HepG2 (cell line): Measurements from ENCODE around the gene PNPLA3. TPM values are rescaled to one million over a fixed set of nuclear protein-coding genes. Genes with fewer than 3 reads are reported as not detected.

Experiments used
- ATAC-seq: fragments of 200-7000 bp; cut with Tn5 transposase; 3 replicates; pipeline ENCODE4 v1.9.1; 2020; ENCODE audit warnings: mild to moderate bottlenecking, moderate library complexity
- BruUV-seq: library from RNA; stranded (reverse); fragments of 400-500 nt; replicated peaks from 2 replicates; lab custom pipeline; 2021; lab: Mats Ljungman, UMichigan
- CTCF ChIA-PET: fragments of 300-600 bp; formaldehyde crosslinking; extraction: SDS; loops from one replicate; lab custom pipeline; 2021; ENCODE audit warnings: low total read pairs, inconsistent platforms, low intra/inter-chr PET ratio; lab: Yijun Ruan, JAX
- POLR2A ChIA-PET: fragments of 350-600 bp; sonication (Branson Sonifier 250); formaldehyde crosslinking; loops from one replicate; lab custom pipeline; 2020; ENCODE audit warnings: antibody characterized with exemption, inconsistent platforms; lab: Yijun Ruan, JAX
- DNase-seq: peaks from one replicate; pipeline ENCODE4 v3.0.0-alpha.2; 2015; ENCODE audit warnings: low spot score
- FAIRE-seq: peaks from 3 replicates; lab custom pipeline; 2011; peaks lifted over from hg19 to GRCh38; lab: Jason Lieb, UNC
- H2AFZ ChIP-seq: one replicate; pipeline ENCODE4 v1.6.1; 2011; ENCODE audit warnings: low read length, inconsistent platforms
- H3K27ac ChIP-seq: fragments of 300-600 bp; 3 replicates; pipeline ENCODE4 v1.8.0; 2011; ENCODE audit warnings: mixed run types, mild to moderate bottlenecking, mixed read lengths, low read length, inconsistent platforms; ENCODE audit not compliant: insufficient read depth; ENCODE audit errors: extremely low read length
- H3K27me3 ChIP-seq, 2 experiments: fragments of 200-600 bp in 1 of 2; 2 replicates in 1 of 2; 3 replicates in 1 of 2; pipeline versions ENCODE4 v1.6.0 to v1.8.0; 2011; ENCODE audit warnings: low read length in 2 of 2, mild to moderate bottlenecking in 2 of 2, moderate library complexity in 2 of 2, inconsistent platforms in 1 of 2; ENCODE audit not compliant: insufficient read depth in 2 of 2, control insufficient read depth in 1 of 2
- H3K36me3 ChIP-seq, 2 experiments: fragments of 200-600 bp in 1 of 2; replicated peaks in 1 of 2; 2 replicates in 1 of 2; 3 replicates in 1 of 2; pipeline versions ENCODE4 v1.5.1 to v1.8.0; 2011; ENCODE audit warnings: low read length in 2 of 2, inconsistent platforms in 1 of 2; ENCODE audit not compliant: insufficient read depth in 2 of 2, control insufficient read depth in 1 of 2
- H3K4me1 ChIP-seq: 2 replicates; pipeline ENCODE4 v1.5.1; 2012; ENCODE audit warnings: low read length, inconsistent platforms; ENCODE audit not compliant: insufficient read depth
- H3K4me2 ChIP-seq: 2 replicates; pipeline ENCODE4 v1.6.0; 2011; ENCODE audit warnings: low read depth, low read length, inconsistent platforms
- H3K4me3 ChIP-seq, 3 experiments: fragments of 200-600 bp in 1 of 3; sonication (generic), shearing (Covaris generic) in 1 of 3; replicated peaks in 1 of 3; 2 replicates each; pipeline ENCODE4 v1.5.1; 2011 to 2016; ENCODE audit warnings: low read length in 3 of 3, inconsistent platforms in 2 of 3, low read depth in 2 of 3, mild to moderate bottlenecking in 2 of 3, control low read depth in 1 of 3, mixed read lengths in 1 of 3; ENCODE audit not compliant: insufficient read depth in 1 of 3
- H3K79me2 ChIP-seq: one replicate; pipeline ENCODE4 v1.6.1; 2011; ENCODE audit warnings: low read length, inconsistent platforms; ENCODE audit not compliant: insufficient read depth
- H3K9ac ChIP-seq: 2 replicates; pipeline ENCODE4 v1.6.0; 2011; ENCODE audit warnings: mild to moderate bottlenecking, low read depth, low read length, inconsistent platforms; ENCODE audit not compliant: insufficient read depth
- H3K9me3 ChIP-seq: 2 replicates; pipeline ENCODE4 v1.5.1; 2012; ENCODE audit warnings: mild to moderate bottlenecking, low read length
- H4K20me1 ChIP-seq: 2 replicates; pipeline ENCODE4 v1.6.0; 2011; ENCODE audit warnings: inconsistent platforms, mild to moderate bottlenecking, low read length, moderate library complexity; ENCODE audit not compliant: insufficient read depth
- ARNT ChIP-seq: fragments of 450-650 bp; IDR thresholded peaks from 2 replicates; pipeline ENCODE4 v1.6.1; 2017
- DRAP1 ChIP-seq: IDR thresholded peaks from 2 replicates; pipeline ENCODE4 v1.6.1; 2016; ENCODE audit warnings: missing genetic modification reagents, missing compliant biosample characterization
- GABPA ChIP-seq, 2 experiments: IDR thresholded peaks; 2 replicates each; pipeline ENCODE4 v1.6.1; 2011 to 2016; ENCODE audit warnings: low read depth in 2 of 2, low read length in 1 of 2, missing biosample characterization in 1 of 2, missing genetic modification characterization in 1 of 2
- GTF3A ChIP-seq: sonication (generic); formaldehyde crosslinking; conservative IDR thresholded peaks from 2 replicates; pipeline ENCODE4 v1.4.0; 2020; ENCODE audit warnings: mild to moderate bottlenecking, missing genetic modification reagents
- HDAC2 ChIP-seq: sonication (generic); formaldehyde crosslinking; IDR thresholded peaks from 2 replicates; pipeline ENCODE4 v1.4.0; 2020; ENCODE audit warnings: missing genetic modification reagents
- MAF1 ChIP-seq: sonication (generic); formaldehyde crosslinking; IDR thresholded peaks from 2 replicates; pipeline ENCODE4 v1.5.0; 2020; ENCODE audit warnings: missing genetic modification reagents, borderline replicate concordance
- NFRKB ChIP-seq: fragments of 450-650 bp; IDR thresholded peaks from 2 replicates; pipeline ENCODE4 v1.6.1; 2017
- RBFOX2 ChIP-seq: fragments of 200-400 bp; formaldehyde crosslinking; IDR thresholded peaks from 2 replicates; pipeline ENCODE4 v1.6.1; 2017; ENCODE audit warnings: low read depth, mild to moderate bottlenecking, low read length
- SALL2 ChIP-seq: sonication (generic); formaldehyde crosslinking; IDR thresholded peaks from 2 replicates; pipeline ENCODE4 v1.8.1; 2023; ENCODE audit warnings: mild to moderate bottlenecking, missing genetic modification reagents, inconsistent platforms
- SMYD3 ChIP-seq: sonication (generic); formaldehyde crosslinking; IDR thresholded peaks from 2 replicates; pipeline ENCODE4 v1.8.1; 2023; ENCODE audit warnings: mild to moderate bottlenecking, missing genetic modification reagents
- ZBTB33 ChIP-seq: sonication (generic); formaldehyde crosslinking; IDR thresholded peaks from 2 replicates; pipeline ENCODE4 v1.4.0; 2020; ENCODE audit warnings: missing genetic modification reagents
- ZBTB39 ChIP-seq: sonication (generic); formaldehyde crosslinking; IDR thresholded peaks from 2 replicates; pipeline ENCODE4 v1.5.0; 2020; ENCODE audit warnings: missing genetic modification reagents
- ZNF30 ChIP-seq: sonication (generic); formaldehyde crosslinking; IDR thresholded peaks from 2 replicates; pipeline ENCODE4 v1.5.0; 2020; ENCODE audit warnings: mild to moderate bottlenecking, missing genetic modification reagents
- ZNF607 ChIP-seq: sonication (generic); formaldehyde crosslinking; IDR thresholded peaks from 2 replicates; pipeline ENCODE4 v1.5.1; 2020; ENCODE audit warnings: missing genetic modification reagents, mild to moderate bottlenecking, borderline replicate concordance
- ZNF816 ChIP-seq: sonication (generic); formaldehyde crosslinking; IDR thresholded peaks from 2 replicates; pipeline ENCODE4 v1.8.0; 2022; ENCODE audit warnings: missing genetic modification reagents, mild to moderate bottlenecking, borderline replicate concordance
- WGBS: methylation state at CpG from one replicate; pipeline ENCODE4 v1.1.6; 2017; ENCODE audit warnings: low lambda C conversion rate; 5-methylcytosine and 5-hydroxymethylcytosine counted together
- in situ Hi-C: cut with HindIII; loops from 2 replicates; pipeline ENCODE4 v1.10.0; 2017; ENCODE audit warnings: low pct_unique_long_range_greater_than_20kb; ENCODE audit not compliant: extremely low pct_ligation_motif_present
- intact Hi-C: fragments of 100-400 bp; cut with micrococcal nuclease; formaldehyde crosslinking; loops from one replicate; pipeline ENCODE4 v1.10.0; 2022; ENCODE audit not compliant: unreplicated experiment
- polyA plus RNA-seq, 8 experiments: library from polyadenylated mRNA; depleted of rRNA in 3 of 8; stranded (reverse) in 7 of 8; unstranded in 1 of 8; fragments of >200 nt; fragmentation: Illumina TruSeq in 4 of 8; extraction: Trizol in 4 of 8; gene quantifications; 2 replicates each; pipeline versions ENCODE4 v1.2.1 to v1.2.3, GENCODE V29; 2011 to 2016; ENCODE audit warnings: low read depth in 4 of 8, missing spikeins in 1 of 8, mixed read lengths in 1 of 8; ENCODE audit not compliant: insufficient read depth in 1 of 8
- total RNA-seq, 5 experiments: library from RNA; depleted of rRNA; stranded (reverse); fragments of >200 nt; fragmentation: Illumina TruSeq; extraction: Trizol; gene quantifications; 2 replicates each; pipeline ENCODE4 v1.2.3, GENCODE V29; 2016; ENCODE audit warnings: low read depth in 1 of 5

PNPLA3 gene
- total and polyA plus RNA-seq, 2 of the 13 experiments (the other 11 are each of a cell fraction or from before 2014, with no cell fraction given): 16.9 to 19.8 TPM

GRCh38 chr22:43994006-43994405, 70.4 kb downstream of the PNPLA3 start:
- no peak overlapping the region for H3K4me3 ChIP-seq
- in situ Hi-C loops (loop anchor here (5.0 kb wide), 1 partner anchor 633 kb away; no protein-coding TSS in a partner anchor), intact Hi-C loops (no loop called here)
- H3K79me2 ChIP-seq: no peaks in the 10 kb centered on the region
- 89% methylated on average over 3 of the region's 11 CpGs for WGBS
- no peak for DNase-seq
- POLR2A ChIA-PET: no interaction called here
- peaks cover 33 to 86% of the 10 kb centered on the region in 2 experiments for H3K36me3 ChIP-seq
- H2AFZ ChIP-seq: no peak overlapping the region
- H3K27ac ChIP-seq: no peak overlapping the region
- H3K9ac ChIP-seq: no peak overlapping the region
- no peak overlapping the region for H3K4me2 ChIP-seq
- peaks cover 7% of the 10 kb centered on the region for H3K4me1 ChIP-seq
- H3K9me3 ChIP-seq: no peaks in the 10 kb centered on the region
- ATAC-seq: no peak
- CTCF ChIA-PET: interaction anchor here (1.7 to 2.2 kb wide), 3 partner anchors 87 to 632 kb away, joined by 8 to 27 read pairs (median 17); no protein-coding TSS in a partner anchor
- no TSS peak for BruUV-seq
- H4K20me1 ChIP-seq: peaks cover 4% of the 10 kb centered on the region; the same call in 1 of the 2 replicates
- FAIRE-seq: no peak
- TF ChIP-seq GABPA (IDR thresholded peaks at IDR 0.05; ENCODE audit: low read depth, low read length) (no peak), GABPA (CRISPR knock-in tag; IDR thresholded peaks at IDR 0.05; ENCODE audit: low read depth) (no peak)
- H3K27me3 ChIP-seq: no peaks in the 10 kb centered on the region

GRCh38 chr22:43994416-43994815, 70.8 kb downstream of the PNPLA3 start:
- Histone ChIP-seq H4K20me1 (peaks cover 4% of the 10 kb centered on the region; the same call in 1 of the 2 replicates), H3K9me3 (no peaks in the 10 kb centered on the region), H3K36me3 (peaks cover 33 to 89% of the 10 kb centered on the region in 2 experiments), H3K9ac (no peak overlapping the region), H3K4me3 (no peak overlapping the region), H3K27ac (no peak overlapping the region), H3K4me1 (peaks cover 10% of the 10 kb centered on the region), H3K4me2 (no peak overlapping the region), H3K79me2 (no peaks in the 10 kb centered on the region), H2AFZ (no peak overlapping the region), H3K27me3 (no peaks in the 10 kb centered on the region)
- in situ Hi-C loops (loop anchor here (5.0 kb wide), 1 partner anchor 633 kb away; no protein-coding TSS in a partner anchor), intact Hi-C loops (no loop called here)
- FAIRE-seq (no peak), ATAC-seq (no peak), DNase-seq (no peak)
- ChIA-PET CTCF (interaction anchor here (1.7 to 2.2 kb wide), 3 partner anchors 87 to 632 kb away, joined by 8 to 27 read pairs (median 17); no protein-coding TSS in a partner anchor), POLR2A (no interaction called here)
- BruUV-seq: no TSS peak
- WGBS: 98% methylated on average over 5 of the region's 9 CpGs
- TF ChIP-seq ZBTB39: no peak
- no peak for TF ChIP-seq ZBTB33 (CRISPR knock-in tag)
- TF ChIP-seq ZNF607: no peak
- no peak for TF ChIP-seq NFRKB
- TF ChIP-seq MAF1 (CRISPR knock-in tag): no peak
- TF ChIP-seq GTF3A (CRISPR knock-in tag): no peak
- TF ChIP-seq RBFOX2: no peak
- no peak for TF ChIP-seq DRAP1 (CRISPR knock-in tag)
- no peak for TF ChIP-seq ZNF816
- TF ChIP-seq SMYD3 (CRISPR knock-in tag): no peak
- TF ChIP-seq HDAC2 (CRISPR knock-in tag): no peak
- no peak for TF ChIP-seq ZNF30
- no peak for TF ChIP-seq SALL2
- no peak for TF ChIP-seq ARNT
